RPMI7951 (cell line): ENCODE measurements around the gene PCBP3. TPM values are rescaled to one million over a fixed set of nuclear protein-coding genes. Genes with fewer than 3 reads are reported as not detected.

Experiments used
- DNase-seq: peaks from one replicate; pipeline ENCODE4 v3.0.0-alpha.2; 2012; ENCODE audit warnings: low read depth
- total RNA-seq: library from RNA; depleted of rRNA; stranded (reverse); fragments of >200 nt; shearing (Covaris generic); gene quantifications from 2 replicates; pipeline ENCODE4 v1.2.3, GENCODE V29; 2014

PCBP3 gene
- total RNA-seq, 1 experiment from 2014 or later: 4.0 TPM

- DNase-seq: no peak
These were observed 231.9 kb downstream of the PCBP3 start for GRCh38 chr21:45875416-45875760.

DNA sequence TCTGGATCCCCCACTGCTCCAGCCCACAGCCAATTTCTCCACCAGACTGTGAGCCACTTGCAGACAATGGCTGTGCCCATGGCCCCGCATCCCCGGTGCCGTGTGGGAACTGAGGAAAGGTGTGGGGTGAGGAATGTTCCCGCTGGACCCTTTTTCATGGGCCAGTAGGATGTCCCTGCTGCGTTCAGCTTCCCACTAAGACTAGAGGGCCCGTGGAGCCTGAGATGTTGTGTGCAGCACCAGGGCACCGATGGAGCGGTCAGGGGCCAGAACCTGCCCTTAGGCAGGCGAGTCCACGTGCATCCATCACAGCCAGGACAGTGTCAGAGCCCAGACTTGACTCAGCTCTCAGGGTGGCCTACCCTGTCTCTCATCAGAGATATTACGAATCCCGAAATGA is 232.4 kb downstream of the PCBP3 start:
- no peak for DNase-seq

- DNase-seq: no peak
These were observed 233.1 kb downstream of the PCBP3 start for GRCh38 chr21:45876381-45877170.

GRCh38 chr21:45877171-45877438 is 233.6 kb downstream of the PCBP3 start:
- no peak for DNase-seq

- peak; percentile 85 for DNase-seq
These were observed 234.4 kb downstream of the PCBP3 start for GRCh38 chr21:45877821-45878469.

GRCh38 chr21:45880097-45881068 is 236.9 kb downstream of the PCBP3 start:
- DNase-seq: peak; percentile 82

DNA sequence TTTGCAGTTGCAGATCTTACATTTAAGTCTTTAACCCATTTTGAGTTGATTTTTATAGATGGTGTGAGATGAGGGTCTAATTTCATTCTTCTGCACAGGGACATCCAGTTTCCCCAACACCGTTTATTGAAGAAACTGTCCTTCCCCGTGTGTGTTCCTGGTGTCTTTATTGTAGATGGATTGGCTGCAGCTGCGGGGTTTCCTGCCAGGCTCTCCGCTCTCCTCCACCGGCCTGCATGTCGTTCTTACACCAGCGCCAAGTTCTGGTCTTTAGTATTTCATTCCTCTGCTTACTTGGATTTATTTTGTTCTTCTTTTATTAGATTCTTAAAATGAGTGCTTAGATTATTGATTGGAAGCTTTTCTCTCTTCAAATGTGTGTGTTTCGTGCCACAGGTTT is 239.1 kb downstream of the PCBP3 start:
- DNase-seq: no peak

- DNase-seq: no peak
These were observed 239.6 kb downstream of the PCBP3 start for GRCh38 chr21:45883090-45883489.

GRCh38 chr21:45885597-45885929 is 242.0 kb downstream of the PCBP3 start:
- no peak for DNase-seq

GRCh38 chr21:45885930-45886601 is 242.5 kb downstream of the PCBP3 start:
- DNase-seq: peak; percentile 69

DNA sequence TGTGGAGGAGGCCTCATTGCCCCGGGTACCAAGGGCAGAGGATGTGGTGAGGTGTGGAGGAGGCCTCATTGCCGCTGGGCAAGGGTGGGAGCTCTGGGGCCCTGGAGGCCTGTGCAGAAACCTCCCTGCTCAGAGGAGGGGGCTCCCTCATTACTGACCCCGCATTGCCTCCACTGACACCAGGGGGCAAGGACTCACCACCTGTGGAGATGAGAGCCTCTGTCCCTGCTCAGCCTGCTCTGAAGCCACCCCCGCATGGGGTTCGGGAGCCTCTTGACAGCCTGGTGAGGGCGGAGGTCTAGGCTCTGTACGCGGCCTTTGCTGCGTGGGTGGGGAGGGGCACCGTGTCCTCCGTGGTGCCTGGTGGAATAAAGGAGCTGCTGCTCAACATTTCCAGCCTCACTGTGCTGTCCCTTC is 243.1 kb downstream of the PCBP3 start:
- no peak for DNase-seq

DNA sequence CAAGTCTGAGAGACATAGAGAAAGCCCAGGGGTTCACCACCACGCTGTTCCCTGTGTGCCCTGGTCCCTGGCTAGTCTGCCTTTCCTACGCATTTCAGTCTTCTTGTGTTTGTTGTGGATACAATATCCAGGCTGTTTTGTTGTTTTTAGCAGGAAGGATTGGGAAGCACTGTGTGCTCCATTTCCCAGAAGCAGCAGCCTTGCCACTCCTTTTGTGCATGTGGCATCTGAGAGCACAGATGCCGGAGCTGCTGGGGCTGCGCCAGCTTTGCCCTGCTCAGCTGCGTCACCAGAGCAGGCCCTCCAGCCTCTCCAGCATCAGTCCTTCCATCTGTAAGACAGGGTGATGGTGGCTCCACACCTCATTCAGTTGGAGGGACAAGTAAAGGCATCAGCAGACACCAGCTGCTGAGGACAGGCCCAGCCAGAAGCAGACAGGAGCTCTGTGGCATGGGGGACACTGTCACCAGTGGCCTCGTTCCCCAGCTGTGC is 243.6 kb downstream of the PCBP3 start:
- peak; percentile 58 for DNase-seq

GRCh38 chr21:45887788-45888187 is 244.3 kb downstream of the PCBP3 start:
- DNase-seq: no peak

- no peak for DNase-seq
These were observed 245.0 kb downstream of the PCBP3 start for GRCh38 chr21:45888386-45889009.

GRCh38 chr21:45889256-45889655 is 245.7 kb downstream of the PCBP3 start:
- no peak for DNase-seq

- DNase-seq: no peak
These were observed 246.4 kb downstream of the PCBP3 start for GRCh38 chr21:45889961-45890360.

DNA sequence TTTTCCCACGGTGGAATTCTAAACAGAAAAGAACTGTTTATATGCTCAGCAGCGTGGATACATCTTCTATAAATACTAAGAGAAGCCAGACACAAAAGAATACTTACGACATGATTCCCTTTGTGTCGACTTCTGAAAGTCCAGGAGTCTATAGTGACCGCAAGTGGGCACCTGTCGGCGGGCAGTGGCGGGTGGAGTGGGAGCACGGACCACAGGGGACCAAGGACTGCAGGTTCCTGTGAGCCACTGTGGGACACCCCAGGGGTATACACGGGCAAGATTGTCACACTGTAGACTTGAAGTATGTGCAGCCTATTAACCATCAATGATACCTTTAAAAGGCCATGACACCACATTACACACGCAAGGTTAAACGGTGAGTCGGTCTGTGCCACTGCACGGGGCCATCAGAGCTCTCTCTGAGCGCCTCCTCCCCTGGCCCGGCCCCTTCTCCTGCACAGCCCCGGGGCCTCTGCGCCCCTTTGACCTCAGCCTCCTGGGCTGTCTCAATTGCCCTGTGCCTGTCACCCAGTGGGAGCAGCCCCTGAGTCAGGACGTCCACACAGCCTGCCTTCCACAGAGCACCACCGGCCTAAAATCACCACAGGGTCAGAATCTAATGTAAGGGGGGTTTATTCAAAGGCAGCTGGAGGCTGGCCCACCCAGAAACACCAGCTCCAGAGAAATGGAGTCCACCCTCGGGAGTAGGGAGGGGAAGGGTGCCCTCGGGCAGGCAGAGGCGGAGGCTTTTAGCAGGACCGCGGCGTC is 248.0 kb downstream of the PCBP3 start:
- DNase-seq: no peak

- no peak for DNase-seq
These were observed 248.8 kb downstream of the PCBP3 start for GRCh38 chr21:45892156-45892915.

GRCh38 chr21:45892916-45893739 is 249.6 kb downstream of the PCBP3 start:
- DNase-seq: no peak
